PFSK-1 (cell line): ENCODE data around the gene PPM1L.

Experiments used
- POLR2AphosphoS5 ChIP-seq: IDR thresholded peaks from 2 replicates; pipeline ENCODE4 v1.6.1; 2012; ENCODE audit warnings: low read depth, mild to moderate bottlenecking, control low read depth, low read length, moderate library complexity
- REST ChIP-seq, 2 experiments: IDR thresholded peaks; 2 replicates each; pipeline versions ENCODE4 v1.6.1 to v1.8.0; 2011 to 2012; ENCODE audit warnings: low read depth in 2 of 2, low read length in 2 of 2, control low read depth in 1 of 2, inconsistent platforms in 1 of 2, mild to moderate bottlenecking in 1 of 2, moderate library complexity in 1 of 2; ENCODE audit not compliant: insufficient read depth in 1 of 2
- SIN3A ChIP-seq: IDR thresholded peaks from 2 replicates; pipeline ENCODE4 v1.6.1; 2012; ENCODE audit warnings: mild to moderate bottlenecking, low read length, moderate library complexity, borderline replicate concordance; ENCODE audit not compliant: insufficient read depth
- TAF1 ChIP-seq: IDR thresholded peaks from 2 replicates; pipeline ENCODE4 v1.6.1; 2012; ENCODE audit warnings: low read length, control low read depth, borderline replicate concordance; ENCODE audit not compliant: insufficient read depth

DNA sequence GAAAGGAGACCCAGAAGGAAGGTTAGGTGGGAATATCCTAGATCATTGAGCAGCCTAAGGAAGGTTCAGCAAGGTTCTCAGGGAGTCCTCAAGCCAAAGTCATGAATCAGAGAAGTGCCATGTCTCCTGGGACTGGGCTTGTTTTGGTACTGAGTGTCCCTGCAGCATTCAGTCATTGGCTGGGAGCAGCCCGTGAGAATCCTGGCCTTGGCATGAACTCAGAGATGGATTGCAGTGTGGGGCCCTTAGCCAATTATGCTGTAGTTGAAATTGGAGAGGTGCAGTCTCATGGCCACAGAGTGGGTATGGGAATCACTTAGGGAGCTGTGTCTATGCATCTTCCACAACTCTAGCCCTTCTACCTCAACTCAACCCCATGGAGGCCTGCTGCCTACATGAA is 17.0 kb upstream of the PPM1L start:
- TF ChIP-seq REST (IDR thresholded peaks at IDR 0.05; ENCODE audit: insufficient read depth in 1 of 2, low read depth in 2 of 2, low read length in 2 of 2): no peak
- no peak for TF ChIP-seq POLR2AphosphoS5
- no peak for TF ChIP-seq TAF1
- no peak for TF ChIP-seq SIN3A
